Endothelial cell of hepatic sinusoid (primary cell): ENCODE data around the gene BLCAP.

Experiments
- in situ Hi-C: cut with HindIII; loops from 2 replicates; pipeline ENCODE4 v1.10.0; 2017; ENCODE audit warnings: low sequenced_read_pairs

Gene BLCAP, protein sequence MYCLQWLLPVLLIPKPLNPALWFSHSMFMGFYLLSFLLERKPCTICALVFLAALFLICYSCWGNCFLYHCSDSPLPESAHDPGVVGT

DNA sequence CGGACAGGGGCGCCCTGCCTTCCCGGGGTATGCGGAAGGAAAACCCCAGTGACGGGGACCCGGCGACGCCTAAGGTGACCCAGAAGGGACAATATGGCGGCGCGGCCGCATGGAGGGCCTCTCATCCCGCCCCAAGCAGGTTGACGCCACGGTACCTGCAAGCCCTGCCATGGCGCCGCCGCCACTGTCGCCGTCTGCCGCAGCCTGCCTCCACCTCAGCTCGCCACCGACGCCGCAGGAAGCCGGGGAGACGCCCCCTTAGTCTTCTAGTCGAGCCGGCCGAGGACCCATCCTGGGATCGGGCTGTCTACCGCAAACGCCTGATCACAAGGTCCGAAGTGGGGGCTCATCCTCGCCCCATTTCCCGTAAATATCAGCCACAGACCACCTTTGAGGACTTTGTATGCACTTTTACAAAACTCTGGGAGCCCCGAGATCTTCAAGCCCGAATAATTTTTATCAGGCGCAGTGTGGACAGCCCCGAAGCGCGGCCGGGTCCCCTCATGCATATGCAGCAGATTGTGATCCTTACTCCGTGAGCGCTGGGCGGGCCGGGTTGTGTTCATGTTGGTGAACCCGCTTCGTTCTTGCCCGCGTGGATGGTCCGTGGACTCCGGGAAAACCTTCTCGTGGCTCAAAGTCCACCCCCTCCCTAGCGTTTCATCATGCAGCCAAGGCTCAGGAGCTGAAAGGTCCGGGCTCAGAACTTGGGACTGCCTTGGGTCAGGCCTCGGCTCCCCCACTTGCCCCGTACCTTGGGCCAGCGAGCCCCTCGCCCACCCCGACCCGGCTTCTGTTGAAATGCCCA is at the start of gene BLCAP:
TSS of gene BLCAP (minus strand) at position 239 of the 808 bp plus-strand sequence. CDS start 8,702 bp downstream, outside the sequence.
- in situ Hi-C loops: no loop called here

DNA sequence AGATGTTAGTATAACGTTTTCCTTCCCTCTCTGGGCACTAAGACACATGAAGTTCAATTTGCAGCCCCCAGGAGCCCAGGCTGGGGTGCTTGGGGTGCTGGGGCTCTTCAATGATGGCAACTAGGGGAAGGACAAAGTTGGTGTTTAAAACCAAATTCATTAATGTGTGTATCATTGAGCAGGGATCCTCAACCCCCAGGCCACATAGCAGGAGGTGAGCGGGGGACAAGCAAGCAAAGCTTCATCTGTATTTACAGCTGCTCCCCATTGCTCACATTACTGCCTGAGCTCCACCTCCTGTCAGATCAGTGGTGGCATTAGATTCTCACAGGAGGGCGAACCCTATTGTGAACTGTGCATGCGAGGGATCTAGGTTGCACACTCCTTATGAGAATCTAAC is 49.8 kb upstream of the BLCAP start:
- in situ Hi-C loops: loop anchor here (5.0 kb wide), 1 partner anchor 55 kb away; no protein-coding TSS in a partner anchor

GRCh38 chr20:37576911-37577310 is 49.2 kb upstream of the BLCAP start:
- in situ Hi-C loops: loop anchor here (5.0 kb wide), 1 partner anchor 55 kb away; no protein-coding TSS in a partner anchor

DNA sequence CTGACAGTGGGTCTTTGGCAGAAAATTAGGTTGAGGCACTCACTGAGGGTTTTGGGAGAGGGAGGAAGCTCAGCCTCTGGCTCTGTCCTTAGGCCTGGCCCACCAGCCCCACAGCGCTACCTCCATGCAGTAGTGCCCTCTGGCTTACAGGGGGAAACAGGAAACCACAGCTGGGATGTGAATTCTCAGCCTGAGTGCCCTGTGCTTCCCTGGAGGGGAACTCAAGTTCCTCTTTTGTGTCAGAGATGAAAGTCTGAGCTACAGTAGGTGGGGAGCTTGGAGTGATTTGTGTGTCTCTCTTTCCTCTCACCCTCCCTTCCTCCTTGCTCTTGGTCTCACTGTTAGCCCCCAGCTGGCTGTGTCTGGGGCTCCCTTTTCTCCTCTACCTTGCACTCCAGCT is 48.2 kb upstream of the BLCAP start:
- in situ Hi-C loops: loop anchor here (5.0 kb wide), 1 partner anchor 56 kb away; no protein-coding TSS in a partner anchor

DNA sequence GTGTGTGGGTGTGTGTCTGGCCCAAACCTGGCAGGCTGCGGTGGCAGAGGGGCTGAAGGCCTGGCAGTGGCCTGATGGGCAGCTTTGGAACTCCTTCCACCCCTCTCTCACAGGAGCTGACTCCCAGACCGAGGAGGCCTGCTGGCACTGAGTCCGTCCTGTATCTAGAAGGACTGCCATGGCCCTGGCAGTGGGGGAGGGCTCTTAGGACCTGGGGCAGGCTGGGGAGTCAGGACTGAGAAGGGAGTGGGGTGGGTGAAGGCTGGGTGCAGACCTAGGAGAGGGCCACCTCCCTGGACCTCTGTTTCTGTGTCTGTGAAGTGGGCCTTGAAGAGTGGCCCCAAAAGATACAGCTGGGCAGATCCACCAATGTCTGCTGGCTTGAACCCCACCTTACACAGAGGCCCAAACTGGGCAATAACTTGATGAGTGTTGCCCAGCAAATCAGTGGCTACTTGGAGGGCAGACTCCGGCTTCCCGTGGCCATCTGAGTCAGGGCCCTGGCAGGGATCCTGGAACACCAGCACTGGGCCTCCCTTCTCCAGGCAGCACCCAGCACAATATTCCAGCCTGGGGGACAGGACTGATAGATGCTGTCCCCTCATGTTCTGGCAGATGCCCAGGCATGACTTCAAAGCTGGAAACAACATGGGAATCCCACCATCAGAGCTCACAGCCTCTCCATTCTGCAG is 46.7 kb upstream of the BLCAP start:
- in situ Hi-C loops: loop anchor here (25.0 kb wide), 1 partner anchor 638 kb away; no protein-coding TSS in a partner anchor

GRCh38 chr20:37573626-37574198 is 46.0 kb upstream of the BLCAP start:
- in situ Hi-C loops: loop anchor here (25.0 kb wide), 1 partner anchor 639 kb away; no protein-coding TSS in a partner anchor

GRCh38 chr20:37571033-37571432 is 43.4 kb upstream of the BLCAP start:
- in situ Hi-C loops: loop anchor here (25.0 kb wide), 1 partner anchor 641 kb away; no protein-coding TSS in a partner anchor

DNA sequence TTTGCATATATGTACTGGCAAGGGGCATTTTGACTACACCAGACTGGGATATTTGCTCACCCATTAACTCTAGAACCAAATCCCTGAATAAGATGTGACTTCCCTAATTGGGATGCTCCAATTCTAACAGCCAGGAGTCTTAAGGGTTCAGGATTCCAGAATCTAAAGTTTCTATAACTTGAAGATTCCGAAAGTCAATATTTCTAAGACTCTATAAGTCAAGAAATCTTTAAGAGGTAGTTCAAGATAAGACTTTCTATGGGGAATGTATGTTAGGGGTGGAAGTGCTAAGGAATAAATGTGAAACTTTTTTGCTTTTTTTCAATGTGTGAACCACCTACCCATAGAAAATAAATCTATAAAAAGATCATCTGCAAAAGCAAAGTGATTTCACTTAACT is 42.7 kb upstream of the BLCAP start:
- in situ Hi-C loops: loop anchor here (25.0 kb wide), 1 partner anchor 642 kb away; no protein-coding TSS in a partner anchor

- in situ Hi-C loops: loop anchor here (5.0 to 25.0 kb wide), 2 partner anchors 89 to 644 kb away; no protein-coding TSS in a partner anchor
Observed at GRCh38 chr20:37567671-37568588, 40.3 kb upstream of the BLCAP start.

DNA sequence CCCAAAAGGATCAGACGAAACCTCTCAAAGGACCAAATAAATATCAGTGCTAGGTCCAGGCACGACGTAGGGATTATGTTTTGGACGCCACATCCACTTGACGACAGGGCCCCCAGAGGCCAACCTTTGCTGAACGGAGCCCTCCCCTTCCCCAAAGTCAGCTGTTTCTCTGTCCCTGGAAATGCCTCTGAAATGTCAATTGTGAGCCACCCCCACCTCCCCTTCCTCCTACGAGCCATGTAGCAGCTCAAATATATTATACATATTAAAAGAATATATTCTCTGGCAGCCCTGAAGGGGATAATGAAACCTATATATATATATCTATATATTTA is 39.6 kb upstream of the BLCAP start:
- in situ Hi-C loops: loop anchor here (5.0 to 25.0 kb wide), 2 partner anchors 90 to 645 kb away; no protein-coding TSS in a partner anchor

DNA sequence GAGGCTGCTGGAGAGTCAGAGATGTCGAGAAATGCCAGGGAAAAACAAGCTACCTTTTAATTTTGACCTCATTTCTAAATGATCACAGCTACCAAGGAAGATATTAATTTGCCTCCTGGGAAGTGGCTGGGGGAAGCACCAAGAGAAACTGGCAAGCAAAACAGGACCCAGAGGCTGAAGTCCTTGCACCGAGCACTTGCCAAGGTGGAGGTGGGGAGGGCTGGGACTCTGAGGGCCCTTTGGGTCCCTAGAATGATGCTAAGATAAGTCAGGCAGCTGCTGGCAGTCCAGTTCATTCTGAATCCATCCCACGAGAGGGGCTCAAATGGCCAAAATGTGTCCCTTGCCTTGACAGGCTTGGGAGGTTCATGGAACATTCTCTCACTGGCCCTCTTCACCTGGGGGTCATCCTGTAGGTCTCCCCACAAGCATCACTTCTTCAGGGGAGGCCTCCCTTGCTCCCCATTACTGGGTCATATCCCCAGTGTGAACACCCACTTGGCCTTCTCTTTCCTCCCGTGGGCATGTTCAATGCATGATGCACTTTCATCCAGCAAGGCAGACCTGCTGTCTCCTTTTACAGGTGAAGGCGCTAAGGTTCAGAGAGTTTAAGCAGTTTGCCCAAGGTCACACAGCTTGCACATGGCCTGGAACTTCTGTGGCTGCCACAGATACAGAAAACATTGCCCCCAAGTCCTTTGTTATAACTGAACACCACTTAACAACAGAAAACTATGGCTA is 39.1 kb upstream of the BLCAP start:
- in situ Hi-C loops: loop anchor here (5.0 to 25.0 kb wide), 2 partner anchors 91 to 646 kb away; no protein-coding TSS in a partner anchor

GRCh38 chr20:37565134-37565811 is 37.6 kb upstream of the BLCAP start:
- in situ Hi-C loops: loop anchor here (5.0 to 25.0 kb wide), 2 partner anchors 92 to 647 kb away; no protein-coding TSS in a partner anchor

GRCh38 chr20:37564388-37565133 is 36.9 kb upstream of the BLCAP start:
- in situ Hi-C loops: loop anchor here (5.0 to 25.0 kb wide), 2 partner anchors 93 to 648 kb away; no protein-coding TSS in a partner anchor

DNA sequence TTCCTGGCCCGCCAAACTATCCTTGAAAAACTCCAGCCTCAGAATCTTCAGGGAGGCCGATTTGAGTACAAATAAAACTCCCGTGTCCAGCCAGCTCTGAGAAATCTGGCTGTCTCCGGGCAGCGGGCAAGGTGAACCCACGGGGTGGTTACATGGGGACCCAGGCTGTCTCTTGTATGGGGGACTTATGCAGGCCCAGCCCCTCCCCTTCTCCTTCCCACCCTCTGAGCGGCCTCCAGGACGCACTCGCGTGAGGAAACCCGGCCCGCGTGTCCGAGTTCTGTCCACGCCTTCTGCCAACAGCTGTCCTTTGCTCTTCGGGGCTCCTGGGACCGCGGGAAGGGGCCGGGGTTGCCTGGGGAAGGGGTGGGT is 36.3 kb upstream of the BLCAP start:
- in situ Hi-C loops: loop anchor here (25.0 kb wide), 1 partner anchor 648 kb away; no protein-coding TSS in a partner anchor

- in situ Hi-C loops: loop anchor here (25.0 kb wide), 1 partner anchor 649 kb away; no protein-coding TSS in a partner anchor
Observed at GRCh38 chr20:37562695-37563480, 35.2 kb upstream of the BLCAP start.

DNA sequence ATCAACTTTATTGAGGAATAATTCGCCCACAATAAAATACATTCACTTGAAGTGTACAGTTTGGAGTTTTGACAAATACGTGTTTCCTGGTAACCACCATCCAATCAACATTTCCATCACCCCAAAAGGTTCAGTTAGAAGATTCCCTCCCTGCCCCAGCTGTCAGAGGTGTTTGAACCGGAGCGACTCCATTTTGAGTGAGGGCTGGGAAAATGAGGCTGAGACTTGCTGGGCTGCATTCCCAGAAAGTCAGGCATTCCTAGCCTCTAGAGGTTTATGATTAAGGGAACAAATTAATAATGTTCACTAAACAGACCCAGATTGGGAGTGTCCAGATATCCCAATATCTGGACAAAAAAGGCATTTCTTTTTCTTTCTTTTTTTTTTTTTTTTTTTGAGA is 33.0 kb upstream of the BLCAP start:
- in situ Hi-C loops: loop anchor here (25.0 kb wide), 1 partner anchor 652 kb away; no protein-coding TSS in a partner anchor
